GM23338 (cell line): ENCODE results near the gene NAXE. TPM values are rescaled to one million over a fixed set of nuclear protein-coding genes. Genes with fewer than 3 reads are reported as not detected.

ENCODE experiments used
- ATAC-seq: fragments of 200-7000 bp; cut with Tn5 transposase; 3 replicates; pipeline ENCODE4 v1.9.1; 2020
- DNase-seq: peaks from one replicate; pipeline ENCODE4 v3.0.0-alpha.2; 2015; ENCODE audit warnings: low spot score
- H2AFZ ChIP-seq: fragments of 200-600 bp; sonication (generic); 2 replicates; pipeline ENCODE4 v1.8.0; 2016; ENCODE audit warnings: antibody characterized with exemption, mild to moderate bottlenecking, moderate library complexity
- H3F3A ChIP-seq: fragments of 200-600 bp; sonication (generic); replicated peaks from 2 replicates; pipeline ENCODE4 v1.8.0; 2017; ENCODE audit warnings: antibody characterized with exemption, mixed run types, low read depth
- H3K27ac ChIP-seq: fragments of 200-600 bp; sonication (generic); 2 replicates; pipeline ENCODE4 v1.6.1; 2016; ENCODE audit warnings: low read depth
- H3K27me3 ChIP-seq: fragments of 200-600 bp; sonication (generic); 2 replicates; pipeline ENCODE4 v1.8.0; 2016; ENCODE audit warnings: mild to moderate bottlenecking, mixed run types, moderate library complexity; ENCODE audit not compliant: insufficient read depth
- H3K36me3 ChIP-seq: fragments of 200-600 bp; sonication (generic); 2 replicates; pipeline ENCODE4 v1.8.0; 2016; ENCODE audit warnings: mild to moderate bottlenecking; ENCODE audit not compliant: insufficient read depth
- H3K4me1 ChIP-seq: fragments of 200-600 bp; sonication (generic); 2 replicates; pipeline ENCODE4 v1.8.0; 2016; ENCODE audit warnings: mild to moderate bottlenecking, moderate library complexity; ENCODE audit not compliant: insufficient read depth
- H3K4me2 ChIP-seq: fragments of 200-600 bp; sonication (generic); 2 replicates; pipeline ENCODE4 v1.7.1; 2017; ENCODE audit warnings: mixed run types
- H3K4me3 ChIP-seq: fragments of 200-600 bp; sonication (generic); 2 replicates; pipeline ENCODE4 v1.6.1; 2016; ENCODE audit warnings: mixed run types
- H3K79me2 ChIP-seq: fragments of 200-600 bp; sonication (generic); replicated peaks from 2 replicates; pipeline ENCODE4 v1.8.0; 2017; ENCODE audit warnings: mild to moderate bottlenecking; ENCODE audit not compliant: insufficient read depth
- H3K9me2 ChIP-seq: fragments of 200-600 bp; sonication (generic); 2 replicates; pipeline ENCODE4 v1.8.0; 2017; ENCODE audit not compliant: insufficient read depth
- H4K20me1 ChIP-seq: fragments of 200-600 bp; sonication (generic); replicated peaks from 2 replicates; pipeline ENCODE4 v1.8.0; 2017; ENCODE audit warnings: mild to moderate bottlenecking; ENCODE audit not compliant: insufficient read depth
- H3K27ac Mint-ChIP-seq: 2 replicates; pipeline ENCODE4 v1.8.0; 2020; ENCODE audit warnings: inconsistent platforms, mild to moderate bottlenecking, moderate library complexity, mixed read lengths
- H3K27me3 Mint-ChIP-seq: 3 replicates; pipeline ENCODE4 v1.8.0; 2022; ENCODE audit warnings: low read depth, mild to moderate bottlenecking, moderate library complexity, mixed read lengths, inconsistent platforms; ENCODE audit not compliant: insufficient read depth, poor library complexity
- H3K36me3 Mint-ChIP-seq: 3 replicates; pipeline ENCODE4 v1.8.0; 2021; ENCODE audit warnings: low read depth, mild to moderate bottlenecking, inconsistent platforms, moderate library complexity, mixed read lengths
- H3K4me1 Mint-ChIP-seq: 3 replicates; pipeline ENCODE4 v1.8.0; 2020; ENCODE audit warnings: mild to moderate bottlenecking, inconsistent platforms, mixed read lengths
- H3K4me3 Mint-ChIP-seq: 3 replicates; pipeline ENCODE4 v1.8.0; 2021; ENCODE audit warnings: moderate library complexity, mild to moderate bottlenecking, inconsistent platforms, mixed read lengths
- H3K9me3 Mint-ChIP-seq: 3 replicates; pipeline ENCODE4 v1.8.0; 2020; ENCODE audit warnings: moderate library complexity, mild to moderate bottlenecking, inconsistent platforms, mixed read lengths
- EZH2 ChIP-seq: fragments of 200-600 bp; sonication (generic); IDR thresholded peaks from one replicate; pipeline ENCODE4 v1.8.0; 2017; ENCODE audit warnings: antibody characterized with exemption, mild to moderate bottlenecking, low read depth; ENCODE audit not compliant: unreplicated experiment
- EZH2phosphoT487 ChIP-seq: fragments of 200-600 bp; sonication (generic); IDR thresholded peaks from one replicate; pipeline ENCODE4 v1.8.1; 2018; ENCODE audit warnings: antibody characterized with exemption; ENCODE audit not compliant: unreplicated experiment
- POLR2AphosphoS5 ChIP-seq: IDR thresholded peaks from 2 replicates; pipeline ENCODE4 v1.6.1; 2016; ENCODE audit warnings: antibody characterized with exemption, low read depth
- polyA plus RNA-seq: library from polyadenylated mRNA; unstranded; fragments of >200 nt; fragmentation: Nextera tagmentation; extraction: Ambion mirVana; gene quantifications from 2 replicates; pipeline ENCODE4 v1.2.1, GENCODE V29; 2016
- total RNA-seq: library from RNA; depleted of rRNA; stranded (reverse); fragments of >200 nt; shearing (Covaris generic); gene quantifications from 2 replicates; pipeline ENCODE4 v1.2.3, GENCODE V29; 2014
- TF ChIP-seq, protein P1 (sequence below), 2 experiments: fragments of 200-600 bp in 1 of 2; sonication (generic) in 1 of 2; conservative IDR thresholded peaks; 2 replicates each; pipeline versions ENCODE4 v1.5.1 to v1.6.1; 2016 to 2017; ENCODE audit warnings: antibody characterized with exemption in 2 of 2, low read depth in 2 of 2, mild to moderate bottlenecking in 2 of 2, moderate library complexity in 1 of 2
- TF ChIP-seq, protein P2 (sequence below): fragments of 250-450 bp; sonication (Bioruptor Pico); IDR thresholded peaks from 2 replicates; pipeline ENCODE4 v1.5.0; 2020; ENCODE audit warnings: mild to moderate bottlenecking, moderate library complexity
- TF ChIP-seq, protein P3 (sequence below): IDR thresholded peaks from 2 replicates; pipeline ENCODE4 v1.6.1; 2016; ENCODE audit warnings: antibody characterized with exemption

Gene NAXE
- total and polyA plus RNA-seq, 2 experiments from 2014 or later = 82.1 to 87.5 TPM

DNA sequence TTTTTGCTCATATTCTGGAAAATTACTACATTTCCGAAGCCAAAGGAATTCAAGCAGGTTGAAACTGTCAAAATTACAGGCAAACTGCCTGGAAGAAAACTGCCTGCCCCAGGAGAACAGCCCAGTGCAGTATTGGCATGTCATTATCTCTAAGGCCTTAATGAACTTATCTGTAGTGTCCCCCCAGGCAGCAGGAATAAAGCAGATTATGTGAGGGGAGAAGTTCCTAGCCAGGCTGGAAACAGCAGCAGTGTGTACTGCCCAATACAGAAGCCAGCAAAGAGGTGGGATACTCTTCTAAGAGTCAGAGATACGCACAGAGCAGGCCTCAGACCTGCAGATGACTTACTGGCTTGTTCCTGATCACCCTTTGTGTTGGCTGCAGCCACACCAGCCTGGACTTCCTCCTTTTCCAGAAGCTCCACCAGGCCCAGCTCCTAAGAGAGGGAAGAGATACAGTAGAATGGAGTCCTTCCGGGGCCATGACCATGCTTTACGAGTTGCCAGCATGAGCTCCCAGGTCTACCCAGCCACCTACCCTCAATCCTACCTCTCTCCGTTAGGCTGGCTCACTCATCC lies 30.9 kb upstream of the NAXE start:
- H3K27ac Mint-ChIP-seq = no peak overlapping the region
- Histone ChIP-seq H3K27me3 (no peaks in the 10 kb centered on the region), H3K27ac (no peak overlapping the region), H3F3A (no peaks in the 10 kb centered on the region), H3K36me3 (0 out of 2 replicates have a peak, but pooled peaks cover 21% of the 10 kb centered on the region), H3K9me2 (no peaks in the 10 kb centered on the region), H4K20me1 (no peaks in the 10 kb centered on the region; the same call in 1 of the 2 replicates), H3K4me1 (no peaks in the 10 kb centered on the region), H3K79me2 (no peaks in the 10 kb centered on the region), H2AFZ (no peak overlapping the region), H3K4me3 (no peak overlapping the region), H3K4me2 (no peak overlapping the region)
- H3K9me3 Mint-ChIP-seq = no peaks in the 10 kb centered on the region
- TF ChIP-seq, protein P1, sequence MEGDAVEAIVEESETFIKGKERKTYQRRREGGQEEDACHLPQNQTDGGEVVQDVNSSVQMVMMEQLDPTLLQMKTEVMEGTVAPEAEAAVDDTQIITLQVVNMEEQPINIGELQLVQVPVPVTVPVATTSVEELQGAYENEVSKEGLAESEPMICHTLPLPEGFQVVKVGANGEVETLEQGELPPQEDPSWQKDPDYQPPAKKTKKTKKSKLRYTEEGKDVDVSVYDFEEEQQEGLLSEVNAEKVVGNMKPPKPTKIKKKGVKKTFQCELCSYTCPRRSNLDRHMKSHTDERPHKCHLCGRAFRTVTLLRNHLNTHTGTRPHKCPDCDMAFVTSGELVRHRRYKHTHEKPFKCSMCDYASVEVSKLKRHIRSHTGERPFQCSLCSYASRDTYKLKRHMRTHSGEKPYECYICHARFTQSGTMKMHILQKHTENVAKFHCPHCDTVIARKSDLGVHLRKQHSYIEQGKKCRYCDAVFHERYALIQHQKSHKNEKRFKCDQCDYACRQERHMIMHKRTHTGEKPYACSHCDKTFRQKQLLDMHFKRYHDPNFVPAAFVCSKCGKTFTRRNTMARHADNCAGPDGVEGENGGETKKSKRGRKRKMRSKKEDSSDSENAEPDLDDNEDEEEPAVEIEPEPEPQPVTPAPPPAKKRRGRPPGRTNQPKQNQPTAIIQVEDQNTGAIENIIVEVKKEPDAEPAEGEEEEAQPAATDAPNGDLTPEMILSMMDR (conservative IDR thresholded peaks at IDR 0.05; ENCODE audit: low read depth in 2 of 2) = no peak
- TF ChIP-seq EZH2 = no peak
- TF ChIP-seq POLR2AphosphoS5 = no peak
- TF ChIP-seq, protein P2, sequence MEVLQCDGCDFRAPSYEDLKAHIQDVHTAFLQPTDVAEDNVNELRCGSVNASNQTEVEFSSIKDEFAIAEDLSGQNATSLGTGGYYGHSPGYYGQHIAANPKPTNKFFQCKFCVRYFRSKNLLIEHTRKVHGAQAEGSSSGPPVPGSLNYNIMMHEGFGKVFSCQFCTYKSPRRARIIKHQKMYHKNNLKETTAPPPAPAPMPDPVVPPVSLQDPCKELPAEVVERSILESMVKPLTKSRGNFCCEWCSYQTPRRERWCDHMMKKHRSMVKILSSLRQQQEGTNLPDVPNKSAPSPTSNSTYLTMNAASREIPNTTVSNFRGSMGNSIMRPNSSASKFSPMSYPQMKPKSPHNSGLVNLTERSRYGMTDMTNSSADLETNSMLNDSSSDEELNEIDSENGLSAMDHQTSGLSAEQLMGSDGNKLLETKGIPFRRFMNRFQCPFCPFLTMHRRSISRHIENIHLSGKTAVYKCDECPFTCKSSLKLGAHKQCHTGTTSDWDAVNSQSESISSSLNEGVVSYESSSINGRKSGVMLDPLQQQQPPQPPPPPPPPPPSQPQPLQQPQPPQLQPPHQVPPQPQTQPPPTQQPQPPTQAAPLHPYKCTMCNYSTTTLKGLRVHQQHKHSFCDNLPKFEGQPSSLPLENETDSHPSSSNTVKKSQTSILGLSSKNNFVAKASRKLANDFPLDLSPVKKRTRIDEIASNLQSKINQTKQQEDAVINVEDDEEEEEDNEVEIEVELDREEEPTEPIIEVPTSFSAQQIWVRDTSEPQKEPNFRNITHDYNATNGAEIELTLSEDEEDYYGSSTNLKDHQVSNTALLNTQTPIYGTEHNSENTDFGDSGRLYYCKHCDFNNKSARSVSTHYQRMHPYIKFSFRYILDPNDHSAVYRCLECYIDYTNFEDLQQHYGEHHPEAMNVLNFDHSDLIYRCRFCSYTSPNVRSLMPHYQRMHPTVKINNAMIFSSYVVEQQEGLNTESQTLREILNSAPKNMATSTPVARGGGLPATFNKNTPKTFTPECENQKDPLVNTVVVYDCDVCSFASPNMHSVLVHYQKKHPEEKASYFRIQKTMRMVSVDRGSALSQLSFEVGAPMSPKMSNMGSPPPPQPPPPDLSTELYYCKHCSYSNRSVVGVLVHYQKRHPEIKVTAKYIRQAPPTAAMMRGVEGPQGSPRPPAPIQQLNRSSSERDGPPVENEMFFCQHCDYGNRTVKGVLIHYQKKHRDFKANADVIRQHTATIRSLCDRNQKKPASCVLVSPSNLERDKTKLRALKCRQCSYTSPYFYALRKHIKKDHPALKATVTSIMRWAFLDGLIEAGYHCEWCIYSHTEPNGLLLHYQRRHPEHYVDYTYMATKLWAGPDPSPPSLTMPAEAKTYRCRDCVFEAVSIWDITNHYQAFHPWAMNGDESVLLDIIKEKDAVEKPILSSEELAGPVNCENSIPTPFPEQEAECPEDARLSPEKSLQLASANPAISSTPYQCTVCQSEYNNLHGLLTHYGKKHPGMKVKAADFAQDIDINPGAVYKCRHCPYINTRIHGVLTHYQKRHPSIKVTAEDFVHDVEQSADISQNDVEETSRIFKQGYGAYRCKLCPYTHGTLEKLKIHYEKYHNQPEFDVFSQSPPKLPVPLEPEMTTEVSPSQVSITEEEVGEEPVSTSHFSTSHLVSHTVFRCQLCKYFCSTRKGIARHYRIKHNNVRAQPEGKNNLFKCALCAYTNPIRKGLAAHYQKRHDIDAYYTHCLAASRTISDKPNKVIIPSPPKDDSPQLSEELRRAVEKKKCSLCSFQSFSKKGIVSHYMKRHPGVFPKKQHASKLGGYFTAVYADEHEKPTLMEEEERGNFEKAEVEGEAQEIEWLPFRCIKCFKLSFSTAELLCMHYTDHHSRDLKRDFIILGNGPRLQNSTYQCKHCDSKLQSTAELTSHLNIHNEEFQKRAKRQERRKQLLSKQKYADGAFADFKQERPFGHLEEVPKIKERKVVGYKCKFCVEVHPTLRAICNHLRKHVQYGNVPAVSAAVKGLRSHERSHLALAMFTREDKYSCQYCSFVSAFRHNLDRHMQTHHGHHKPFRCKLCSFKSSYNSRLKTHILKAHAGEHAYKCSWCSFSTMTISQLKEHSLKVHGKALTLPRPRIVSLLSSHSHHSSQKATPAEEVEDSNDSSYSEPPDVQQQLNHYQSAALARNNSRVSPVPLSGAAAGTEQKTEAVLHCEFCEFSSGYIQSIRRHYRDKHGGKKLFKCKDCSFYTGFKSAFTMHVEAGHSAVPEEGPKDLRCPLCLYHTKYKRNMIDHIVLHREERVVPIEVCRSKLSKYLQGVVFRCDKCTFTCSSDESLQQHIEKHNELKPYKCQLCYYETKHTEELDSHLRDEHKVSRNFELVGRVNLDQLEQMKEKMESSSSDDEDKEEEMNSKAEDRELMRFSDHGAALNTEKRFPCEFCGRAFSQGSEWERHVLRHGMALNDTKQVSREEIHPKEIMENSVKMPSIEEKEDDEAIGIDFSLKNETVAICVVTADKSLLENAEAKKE (CRISPR knock-in tag) = no peak
- TF ChIP-seq, protein P3, sequence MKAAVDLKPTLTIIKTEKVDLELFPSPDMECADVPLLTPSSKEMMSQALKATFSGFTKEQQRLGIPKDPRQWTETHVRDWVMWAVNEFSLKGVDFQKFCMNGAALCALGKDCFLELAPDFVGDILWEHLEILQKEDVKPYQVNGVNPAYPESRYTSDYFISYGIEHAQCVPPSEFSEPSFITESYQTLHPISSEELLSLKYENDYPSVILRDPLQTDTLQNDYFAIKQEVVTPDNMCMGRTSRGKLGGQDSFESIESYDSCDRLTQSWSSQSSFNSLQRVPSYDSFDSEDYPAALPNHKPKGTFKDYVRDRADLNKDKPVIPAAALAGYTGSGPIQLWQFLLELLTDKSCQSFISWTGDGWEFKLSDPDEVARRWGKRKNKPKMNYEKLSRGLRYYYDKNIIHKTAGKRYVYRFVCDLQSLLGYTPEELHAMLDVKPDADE = no peak
- TF ChIP-seq EZH2phosphoT487 = no peak
- H3K4me3 Mint-ChIP-seq = no peak overlapping the region
- no peak for ATAC-seq
- no peaks in the 10 kb centered on the region for H3K4me1 Mint-ChIP-seq
- H3K27me3 Mint-ChIP-seq = peaks cover 3% of the 10 kb centered on the region
- H3K36me3 Mint-ChIP-seq = peaks cover 41% of the 10 kb centered on the region
- no peak for DNase-seq
